A549 (cell line): ENCODE data around the gene CALN1. TPM values are rescaled to one million over a fixed set of nuclear protein-coding genes. Genes with fewer than 3 reads are reported as not detected.

Experiments
- ATAC-seq, 2 experiments: fragments of 200-7000 bp in 1 of 2; fragments of >200 bp in 1 of 2; cut with Nextera tagmentation in 1 of 2; cut with Tn5 transposase in 1 of 2; 3 replicates each; pipeline versions ENCODE4 v1.8.0 to v1.9.1; 2018 to 2020; ENCODE audit warnings: mild to moderate bottlenecking in 1 of 2, moderate library complexity in 1 of 2
- CTCF ChIA-PET: fragments of 300-600 bp; sonication (Branson Sonifier 250); formaldehyde crosslinking; extraction: SDS; loops from one replicate; lab custom pipeline; 2021; ENCODE audit warnings: antibody characterized with exemption, inconsistent platforms; lab: Yijun Ruan, JAX
- POLR2A ChIA-PET: fragments of 350-600 bp; formaldehyde crosslinking; extraction: SDS; loops from one replicate; lab custom pipeline; 2021; ENCODE audit warnings: antibody characterized with exemption, inconsistent platforms; lab: Yijun Ruan, JAX
- DNase-seq, 2 experiments: peaks; one replicate each; pipeline versions ENCODE4 v3.0.0 to v3.0.0-alpha.2; 2011 to 2016; ENCODE audit warnings: low read depth in 1 of 2, low spot score in 1 of 2
- FAIRE-seq: peaks from 2 replicates; lab custom pipeline; 2011; peaks lifted over from hg19 to GRCh38; lab: Jason Lieb, UNC
- H3K27ac ChIP-seq, 2 experiments: fragments of >200 bp; sonication (Bioruptor Twin); formaldehyde crosslinking; 3 replicates each; pipeline ENCODE4 v1.5.1; 2016 to 2017
- H3K4me1 ChIP-seq: fragments of >200 bp; sonication (Bioruptor Twin); formaldehyde crosslinking; 3 replicates; pipeline ENCODE4 v1.6.1; 2016
- H3K4me2 ChIP-seq: fragments of >200 bp; sonication (Bioruptor Twin); formaldehyde crosslinking; 3 replicates; pipeline ENCODE4 v1.6.1; 2016
- H3K4me3 ChIP-seq: fragments of >200 bp; sonication (Bioruptor Twin); formaldehyde crosslinking; 3 replicates; pipeline ENCODE4 v1.5.1; 2016
- H3K9me3 ChIP-seq: fragments of >200 bp; sonication (Bioruptor Twin); formaldehyde crosslinking; 3 replicates; pipeline ENCODE4 v1.6.1; 2016
- BCL3 ChIP-seq: fragments of >200 bp; sonication (Bioruptor Twin); formaldehyde crosslinking; IDR thresholded peaks from 3 replicates; pipeline ENCODE4 v1.6.1; 2016
- CBX2 ChIP-seq: fragments of 200-600 bp; sonication (generic); IDR thresholded peaks from 2 replicates; pipeline ENCODE4 v1.6.1; 2016; ENCODE audit warnings: low read depth, mild to moderate bottlenecking, borderline replicate concordance
- CEBPB ChIP-seq, 2 experiments: fragments of >200 bp in 1 of 2; sonication (Bioruptor Twin) in 1 of 2; formaldehyde crosslinking in 1 of 2; IDR thresholded peaks; 2 replicates each; pipeline ENCODE4 v1.6.1; 2012 to 2016
- CTCF ChIP-seq: fragments of >200 bp; sonication (Bioruptor Twin); formaldehyde crosslinking; IDR thresholded peaks from 3 replicates; pipeline ENCODE4 v1.5.1; 2016
- E2F6 ChIP-seq: IDR thresholded peaks from 2 replicates; pipeline ENCODE4 v1.6.1; 2012; ENCODE audit warnings: low read depth, borderline replicate concordance
- ESRRA ChIP-seq: fragments of 150-350 bp; IDR thresholded peaks from 2 replicates; pipeline ENCODE4 v1.6.1; 2014; ENCODE audit warnings: mild to moderate bottlenecking, low read length, borderline replicate concordance
- FOSB ChIP-seq: fragments of 250-450 bp; sonication (Bioruptor Pico); IDR thresholded peaks from 2 replicates; pipeline ENCODE4 v1.5.0; 2020; ENCODE audit warnings: mild to moderate bottlenecking, moderate library complexity
- FOSL2 ChIP-seq, 2 experiments: fragments of 450-650 bp in 1 of 2; fragments of >200 bp in 1 of 2; sonication (Bioruptor Twin) in 1 of 2; formaldehyde crosslinking; IDR thresholded peaks; 2 replicates each; pipeline versions ENCODE4 v1.5.0 to v1.6.1; 2016 to 2020; ENCODE audit warnings: mild to moderate bottlenecking in 1 of 2, moderate library complexity in 1 of 2
- HES2 ChIP-seq: fragments of >200 bp; sonication (Bioruptor Twin); formaldehyde crosslinking; IDR thresholded peaks from 2 replicates; pipeline ENCODE4 v1.6.1; 2016
- HMGXB4 ChIP-seq: fragments of 250-450 bp; sonication (Bioruptor Pico); IDR thresholded peaks from 2 replicates; pipeline ENCODE4 v1.5.0; 2021; ENCODE audit warnings: mild to moderate bottlenecking, moderate library complexity, borderline replicate concordance
- HOXB13 ChIP-seq: fragments of 250-450 bp; sonication (Bioruptor Pico); IDR thresholded peaks from 2 replicates; pipeline ENCODE4 v1.5.0; 2020; ENCODE audit warnings: low read depth, mild to moderate bottlenecking, moderate library complexity
- HOXB5 ChIP-seq: fragments of 250-450 bp; sonication (Bioruptor Pico); IDR thresholded peaks from 2 replicates; pipeline ENCODE4 v1.5.0; 2020; ENCODE audit warnings: mild to moderate bottlenecking, moderate library complexity
- KDM1A ChIP-seq: fragments of 200-600 bp; sonication (generic); IDR thresholded peaks from 2 replicates; pipeline ENCODE4 v1.6.1; 2016; ENCODE audit warnings: low read depth, mild to moderate bottlenecking
- MYC ChIP-seq: IDR thresholded peaks from 2 replicates; pipeline ENCODE4 v1.6.1; 2012; ENCODE audit warnings: mild to moderate bottlenecking, inconsistent platforms, low read length, improper control_type of control experiment, borderline replicate concordance
- NPAS2 ChIP-seq: fragments of 250-450 bp; sonication (Bioruptor Pico); IDR thresholded peaks from 2 replicates; pipeline ENCODE4 v1.8.0; 2022; ENCODE audit warnings: mild to moderate bottlenecking, moderate library complexity, borderline replicate concordance
- NR3C1 ChIP-seq: fragments of >200 bp; sonication (Bioruptor Twin); formaldehyde crosslinking; IDR thresholded peaks from 3 replicates; pipeline ENCODE4 v1.6.1; 2017
- REST ChIP-seq: fragments of 200-600 bp; sonication (generic); IDR thresholded peaks from 2 replicates; pipeline ENCODE4 v1.6.1; 2016; ENCODE audit warnings: antibody characterized with exemption, mild to moderate bottlenecking, moderate library complexity
- TP53 ChIP-seq: fragments of 250-450 bp; sonication (Bioruptor Pico); IDR thresholded peaks from 2 replicates; pipeline ENCODE4 v1.5.0; 2021; ENCODE audit warnings: mild to moderate bottlenecking, moderate library complexity
- USF2 ChIP-seq: fragments of 450-650 bp; IDR thresholded peaks from 2 replicates; pipeline ENCODE4 v1.6.1; 2014; ENCODE audit warnings: antibody characterized with exemption
- ZC3H11A ChIP-seq: fragments of 450-650 bp; IDR thresholded peaks from 2 replicates; pipeline ENCODE4 v1.6.1; 2014; ENCODE audit warnings: antibody characterized with exemption, mild to moderate bottlenecking
- WGBS: methylation state at CpG from one replicate; pipeline ENCODE4 v1.1.6; 2017; ENCODE audit errors: missing lambda C conversion rate; 5-methylcytosine and 5-hydroxymethylcytosine counted together
- polyA plus RNA-seq, 4 experiments: library from polyadenylated mRNA; depleted of rRNA in 3 of 4; stranded (reverse); fragments of >200 nt; fragmentation: RNase III in 1 of 4; extraction: RNeasy Plus Mini Kit Qiagen cat#74134 plus additional on column Dnase treatment in 1 of 4; gene quantifications; 2 replicates in 3 of 4; 3 replicates in 1 of 4; pipeline ENCODE4 v1.2.3, GENCODE V29; 2011 to 2017

The CALN1 gene
- polyA plus RNA-seq, 2 of the 4 experiments (the other 2 are of a cell fraction) = not detected

- FAIRE-seq = no peak
- no peak overlapping the region for H3K4me3 ChIP-seq
- no peak for TF ChIP-seq ZC3H11A
- TF ChIP-seq REST = no peak
- no peak for TF ChIP-seq FOSB (CRISPR knock-in tag)
- TF ChIP-seq KDM1A = no peak
- TF ChIP-seq HOXB5 = no peak
- no peak for TF ChIP-seq E2F6
- no peak for TF ChIP-seq HES2
- no peak for TF ChIP-seq USF2
- no peak for TF ChIP-seq TP53 (CRISPR knock-in tag)
- H3K4me2 ChIP-seq = no peak overlapping the region
- ChIA-PET CTCF (interaction anchor here (1.0 to 1.3 kb wide), 2 partner anchors 9 to 243 kb away, joined by 3 read pairs; no protein-coding TSS in a partner anchor), POLR2A (no interaction called here)
- no peaks in the 10 kb centered on the region for H3K4me1 ChIP-seq
- ATAC-seq = no peak
- H3K9me3 ChIP-seq = no peaks in the 10 kb centered on the region
- 15% methylated on average over 12 of the region's 12 CpGs for WGBS
- DNase-seq = no peak
- H3K27ac ChIP-seq = no peak overlapping the region
Measured at GRCh38 chr7:71854546-71855397, 557.4 kb downstream of the CALN1 start.

- Histone ChIP-seq H3K4me1 (no peaks in the 10 kb centered on the region), H3K4me2 (no peak overlapping the region), H3K9me3 (no peaks in the 10 kb centered on the region), H3K27ac (no peak overlapping the region), H3K4me3 (no peak overlapping the region)
- ChIA-PET POLR2A (interaction anchor here (0.6 kb wide), 2 partner anchors 1357 to 1726 kb away, joined by 4 read pairs; partner anchors contain the start of gene TBL2), CTCF (interaction anchor here (0.6 kb wide), 1 partner anchor 20 kb away, joined by 3 read pairs; no protein-coding TSS in a partner anchor)
- ATAC-seq = no peak
- 12% methylated on average over 9 of the region's 9 CpGs for WGBS
- no peak for DNase-seq
- peak; percentile 51 for FAIRE-seq
- TF ChIP-seq NR3C1 (no peak), CTCF (no peak), FOSB (CRISPR knock-in tag) (no peak), CEBPB (IDR thresholded peaks at IDR 0.05) (no peak), HOXB13 (CRISPR knock-in tag) (no peak), HMGXB4 (CRISPR knock-in tag) (no peak), NPAS2 (CRISPR knock-in tag) (no peak), FOSL2 (IDR thresholded peaks at IDR 0.05) (no peak), FOSL2 (CRISPR knock-in tag; IDR thresholded peaks at IDR 0.05) (no peak), CBX2 (no peak), BCL3 (no peak), ESRRA (no peak), MYC (no peak), E2F6 (no peak)
Measured at GRCh38 chr7:71851776-71852498, 560.2 kb downstream of the CALN1 start.
